HepG2 (cell line): ENCODE results near the gene CTAGE1. TPM values are rescaled to one million over a fixed set of nuclear protein-coding genes. Genes with fewer than 3 reads are reported as not detected.

ENCODE experiments used
- ATAC-seq: fragments of 200-7000 bp; cut with Tn5 transposase; 3 replicates; pipeline ENCODE4 v1.9.1; 2020; ENCODE audit warnings: mild to moderate bottlenecking, moderate library complexity
- BruUV-seq: library from RNA; stranded (reverse); fragments of 400-500 nt; replicated peaks from 2 replicates; lab custom pipeline; 2021; lab: Mats Ljungman, UMichigan
- CTCF ChIA-PET: fragments of 300-600 bp; formaldehyde crosslinking; extraction: SDS; loops from one replicate; lab custom pipeline; 2021; ENCODE audit warnings: low total read pairs, inconsistent platforms, low intra/inter-chr PET ratio; lab: Yijun Ruan, JAX
- POLR2A ChIA-PET: fragments of 350-600 bp; sonication (Branson Sonifier 250); formaldehyde crosslinking; loops from one replicate; lab custom pipeline; 2020; ENCODE audit warnings: antibody characterized with exemption, inconsistent platforms; lab: Yijun Ruan, JAX
- DNase-seq: peaks from one replicate; pipeline ENCODE4 v3.0.0-alpha.2; 2015; ENCODE audit warnings: low spot score
- FAIRE-seq: peaks from 3 replicates; lab custom pipeline; 2011; peaks lifted over from hg19 to GRCh38; lab: Jason Lieb, UNC
- H2AFZ ChIP-seq: one replicate; pipeline ENCODE4 v1.6.1; 2011; ENCODE audit warnings: low read length, inconsistent platforms
- H3K27ac ChIP-seq: fragments of 300-600 bp; 3 replicates; pipeline ENCODE4 v1.8.0; 2011; ENCODE audit warnings: mixed run types, mild to moderate bottlenecking, mixed read lengths, low read length, inconsistent platforms; ENCODE audit not compliant: insufficient read depth; ENCODE audit errors: extremely low read length
- H3K27me3 ChIP-seq, 2 experiments: fragments of 200-600 bp in 1 of 2; 2 replicates in 1 of 2; 3 replicates in 1 of 2; pipeline versions ENCODE4 v1.6.0 to v1.8.0; 2011; ENCODE audit warnings: low read length in 2 of 2, mild to moderate bottlenecking in 2 of 2, moderate library complexity in 2 of 2, inconsistent platforms in 1 of 2; ENCODE audit not compliant: insufficient read depth in 2 of 2, control insufficient read depth in 1 of 2
- H3K36me3 ChIP-seq, 2 experiments: fragments of 200-600 bp in 1 of 2; replicated peaks in 1 of 2; 2 replicates in 1 of 2; 3 replicates in 1 of 2; pipeline versions ENCODE4 v1.5.1 to v1.8.0; 2011; ENCODE audit warnings: low read length in 2 of 2, inconsistent platforms in 1 of 2; ENCODE audit not compliant: insufficient read depth in 2 of 2, control insufficient read depth in 1 of 2
- H3K4me1 ChIP-seq: 2 replicates; pipeline ENCODE4 v1.5.1; 2012; ENCODE audit warnings: low read length, inconsistent platforms; ENCODE audit not compliant: insufficient read depth
- H3K4me2 ChIP-seq: 2 replicates; pipeline ENCODE4 v1.6.0; 2011; ENCODE audit warnings: low read depth, low read length, inconsistent platforms
- H3K4me3 ChIP-seq, 3 experiments: fragments of 200-600 bp in 1 of 3; sonication (generic), shearing (Covaris generic) in 1 of 3; replicated peaks in 1 of 3; 2 replicates each; pipeline ENCODE4 v1.5.1; 2011 to 2016; ENCODE audit warnings: low read length in 3 of 3, inconsistent platforms in 2 of 3, low read depth in 2 of 3, mild to moderate bottlenecking in 2 of 3, control low read depth in 1 of 3, mixed read lengths in 1 of 3; ENCODE audit not compliant: insufficient read depth in 1 of 3
- H3K79me2 ChIP-seq: one replicate; pipeline ENCODE4 v1.6.1; 2011; ENCODE audit warnings: low read length, inconsistent platforms; ENCODE audit not compliant: insufficient read depth
- H3K9ac ChIP-seq: 2 replicates; pipeline ENCODE4 v1.6.0; 2011; ENCODE audit warnings: mild to moderate bottlenecking, low read depth, low read length, inconsistent platforms; ENCODE audit not compliant: insufficient read depth
- H3K9me3 ChIP-seq: 2 replicates; pipeline ENCODE4 v1.5.1; 2012; ENCODE audit warnings: mild to moderate bottlenecking, low read length
- H4K20me1 ChIP-seq: 2 replicates; pipeline ENCODE4 v1.6.0; 2011; ENCODE audit warnings: inconsistent platforms, mild to moderate bottlenecking, low read length, moderate library complexity; ENCODE audit not compliant: insufficient read depth
- ATF7 ChIP-seq, 2 experiments: fragments of 450-650 bp in 1 of 2; sonication (generic) in 1 of 2; formaldehyde crosslinking in 1 of 2; IDR thresholded peaks; 2 replicates each; pipeline versions ENCODE4 v1.4.0 to v1.6.1; 2016 to 2020; ENCODE audit warnings: antibody characterized with exemption in 1 of 2, mild to moderate bottlenecking in 1 of 2, missing genetic modification reagents in 1 of 2
- CEBPB ChIP-seq: IDR thresholded peaks from 2 replicates; pipeline ENCODE4 v1.6.1; 2011; ENCODE audit warnings: low read depth, low read length, improper control_type of control experiment, borderline replicate concordance
- HDAC1 ChIP-seq: sonication (generic); formaldehyde crosslinking; IDR thresholded peaks from 2 replicates; pipeline ENCODE4 v1.5.1; 2020; ENCODE audit warnings: mild to moderate bottlenecking, missing genetic modification reagents
- HNRNPUL1 ChIP-seq: fragments of 200-400 bp; formaldehyde crosslinking; IDR thresholded peaks from 2 replicates; pipeline ENCODE4 v1.6.1; 2017; ENCODE audit warnings: low read depth, mild to moderate bottlenecking, low read length, moderate library complexity
- RARA ChIP-seq: IDR thresholded peaks from 2 replicates; pipeline ENCODE4 v1.6.1; 2016; ENCODE audit warnings: missing genetic modification reagents, missing compliant biosample characterization
- ZFP90 ChIP-seq: sonication (generic); formaldehyde crosslinking; IDR thresholded peaks from 2 replicates; pipeline ENCODE4 v1.8.0; 2022; ENCODE audit warnings: missing genetic modification reagents, mild to moderate bottlenecking, inconsistent platforms, borderline replicate concordance
- ZNF44 ChIP-seq: sonication (generic); formaldehyde crosslinking; IDR thresholded peaks from 2 replicates; pipeline ENCODE4 v1.5.1; 2020; ENCODE audit warnings: mild to moderate bottlenecking, missing genetic modification reagents
- ZNF572 ChIP-seq: sonication (generic); formaldehyde crosslinking; IDR thresholded peaks from 2 replicates; pipeline ENCODE4 v1.5.1; 2020; ENCODE audit warnings: mild to moderate bottlenecking, missing genetic modification reagents
- ZNF749 ChIP-seq: sonication (generic); formaldehyde crosslinking; IDR thresholded peaks from 2 replicates; pipeline ENCODE4 v1.8.0; 2022; ENCODE audit warnings: mild to moderate bottlenecking, missing genetic modification reagents, moderate library complexity, borderline replicate concordance
- ZNF772 ChIP-seq: sonication (generic); formaldehyde crosslinking; IDR thresholded peaks from 2 replicates; pipeline ENCODE4 v1.5.0; 2020; ENCODE audit warnings: mild to moderate bottlenecking, missing genetic modification reagents
- WGBS: methylation state at CpG from one replicate; pipeline ENCODE4 v1.1.6; 2017; ENCODE audit warnings: low lambda C conversion rate; 5-methylcytosine and 5-hydroxymethylcytosine counted together
- in situ Hi-C: cut with HindIII; loops from 2 replicates; pipeline ENCODE4 v1.10.0; 2017; ENCODE audit warnings: low pct_unique_long_range_greater_than_20kb; ENCODE audit not compliant: extremely low pct_ligation_motif_present
- intact Hi-C: fragments of 100-400 bp; cut with micrococcal nuclease; formaldehyde crosslinking; loops from one replicate; pipeline ENCODE4 v1.10.0; 2022; ENCODE audit not compliant: unreplicated experiment
- polyA plus RNA-seq, 8 experiments: library from polyadenylated mRNA; depleted of rRNA in 3 of 8; stranded (reverse) in 7 of 8; unstranded in 1 of 8; fragments of >200 nt; fragmentation: Illumina TruSeq in 4 of 8; extraction: Trizol in 4 of 8; gene quantifications; 2 replicates each; pipeline versions ENCODE4 v1.2.1 to v1.2.3, GENCODE V29; 2011 to 2016; ENCODE audit warnings: low read depth in 4 of 8, missing spikeins in 1 of 8, mixed read lengths in 1 of 8; ENCODE audit not compliant: insufficient read depth in 1 of 8
- total RNA-seq, 5 experiments: library from RNA; depleted of rRNA; stranded (reverse); fragments of >200 nt; fragmentation: Illumina TruSeq; extraction: Trizol; gene quantifications; 2 replicates each; pipeline ENCODE4 v1.2.3, GENCODE V29; 2016; ENCODE audit warnings: low read depth in 1 of 5
- TF ChIP-seq, protein P1 (sequence below): sonication (generic); formaldehyde crosslinking; IDR thresholded peaks from 2 replicates; pipeline ENCODE4 v1.8.0; 2022; ENCODE audit warnings: missing genetic modification reagents, mild to moderate bottlenecking, moderate library complexity, borderline replicate concordance

Gene CTAGE1
- total and polyA plus RNA-seq, 2 of the 13 experiments (the other 11 are each of a cell fraction or from before 2014, with no cell fraction given) = 0.02 TPM; not detected in 1

DNA sequence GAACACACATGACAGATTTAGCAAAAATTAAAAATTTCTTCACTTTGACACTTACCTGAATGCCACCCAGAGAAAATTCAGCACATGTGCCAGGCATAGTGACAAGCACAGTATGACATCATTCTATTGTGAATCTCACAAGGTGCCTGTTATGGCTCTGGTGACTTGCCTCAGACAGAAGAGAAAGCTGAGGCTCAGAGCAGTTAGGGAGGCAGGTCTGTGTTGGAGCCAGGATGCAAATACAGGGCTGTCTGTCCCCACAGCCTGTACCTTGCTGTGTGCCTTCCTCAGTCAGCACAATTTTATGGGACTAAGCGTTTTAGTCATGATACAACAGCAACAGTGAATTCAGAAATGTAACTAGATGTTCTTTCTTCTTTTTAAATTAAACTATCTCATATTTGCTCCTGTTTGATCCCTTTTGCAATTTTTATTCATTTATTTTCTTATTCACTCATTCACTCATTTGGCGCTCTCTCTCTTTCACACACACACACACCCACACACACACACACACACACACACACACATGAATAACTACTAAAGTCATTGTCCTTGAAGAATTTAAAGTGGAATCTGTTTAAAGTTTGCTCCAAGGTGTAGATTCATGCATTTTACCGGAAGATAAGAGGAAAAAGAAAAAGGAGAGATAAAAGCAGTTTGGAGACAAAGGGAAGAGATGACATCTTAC is 37.9 kb upstream of the CTAGE1 start:
- Histone ChIP-seq H2AFZ (no peak overlapping the region), H4K20me1 (no peaks in the 10 kb centered on the region), H3K4me3 (no peak overlapping the region), H3K27me3 (peaks cover 1 to 14% of the 10 kb centered on the region in 2 experiments; a peak in 3 of 5 replicates), H3K4me1 (peaks cover 10% of the 10 kb centered on the region; the same call in 1 of the 2 replicates), H3K36me3 (no peaks in the 10 kb centered on the region), H3K9ac (no peak overlapping the region), H3K4me2 (no peak overlapping the region), H3K79me2 (no peaks in the 10 kb centered on the region), H3K27ac (no peak overlapping the region), H3K9me3 (no peaks in the 10 kb centered on the region)
- FAIRE-seq (no peak), DNase-seq (no peak), ATAC-seq (no peak)
- 66% methylated on average over 3 of the region's 3 CpGs for WGBS
- ChIA-PET CTCF (no interaction called here), POLR2A (no interaction called here)
- intact Hi-C loops (no loop called here), in situ Hi-C loops (no loop called here)
- no TSS peak for BruUV-seq
- TF ChIP-seq ATF7 (IDR thresholded peaks at IDR 0.05) (peak; percentile 76), ATF7 (CRISPR knock-in tag; IDR thresholded peaks at IDR 0.05) (no peak), RARA (CRISPR knock-in tag) (no peak), HDAC1 (no peak), ZNF572 (CRISPR knock-in tag) (no peak), ZNF772 (CRISPR knock-in tag) (no peak)

DNA sequence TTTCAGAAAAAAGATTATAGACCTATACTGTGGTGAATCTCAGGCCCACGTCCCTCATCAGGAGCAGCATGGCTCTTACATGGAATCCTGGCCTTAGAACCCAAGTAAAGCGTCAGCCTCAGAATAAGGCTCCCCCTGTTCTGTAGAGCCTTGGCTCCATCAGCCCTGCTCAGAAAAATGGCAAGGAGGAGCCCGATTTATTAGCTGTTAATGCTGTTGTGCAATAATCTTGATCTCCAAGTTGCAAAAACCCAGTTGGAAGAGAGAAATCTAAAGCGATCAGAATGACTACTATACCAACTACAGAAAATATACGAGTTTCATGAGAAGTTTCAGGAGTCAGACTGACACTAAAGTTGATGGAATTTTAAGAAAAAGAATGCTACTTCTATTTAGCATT is 35.6 kb upstream of the CTAGE1 start:
- FAIRE-seq (no peak), ATAC-seq (no peak), DNase-seq (no peak)
- no peaks in the 10 kb centered on the region for H3K79me2 ChIP-seq
- in situ Hi-C loops (no loop called here), intact Hi-C loops (no loop called here)
- BruUV-seq = no TSS peak
- POLR2A ChIA-PET = no interaction called here
- no peaks in the 10 kb centered on the region for H3K36me3 ChIP-seq
- H3K4me2 ChIP-seq = no peak overlapping the region
- no peak for TF ChIP-seq ZFP90
- TF ChIP-seq CEBPB = peak; percentile 67
- TF ChIP-seq, protein P1, sequence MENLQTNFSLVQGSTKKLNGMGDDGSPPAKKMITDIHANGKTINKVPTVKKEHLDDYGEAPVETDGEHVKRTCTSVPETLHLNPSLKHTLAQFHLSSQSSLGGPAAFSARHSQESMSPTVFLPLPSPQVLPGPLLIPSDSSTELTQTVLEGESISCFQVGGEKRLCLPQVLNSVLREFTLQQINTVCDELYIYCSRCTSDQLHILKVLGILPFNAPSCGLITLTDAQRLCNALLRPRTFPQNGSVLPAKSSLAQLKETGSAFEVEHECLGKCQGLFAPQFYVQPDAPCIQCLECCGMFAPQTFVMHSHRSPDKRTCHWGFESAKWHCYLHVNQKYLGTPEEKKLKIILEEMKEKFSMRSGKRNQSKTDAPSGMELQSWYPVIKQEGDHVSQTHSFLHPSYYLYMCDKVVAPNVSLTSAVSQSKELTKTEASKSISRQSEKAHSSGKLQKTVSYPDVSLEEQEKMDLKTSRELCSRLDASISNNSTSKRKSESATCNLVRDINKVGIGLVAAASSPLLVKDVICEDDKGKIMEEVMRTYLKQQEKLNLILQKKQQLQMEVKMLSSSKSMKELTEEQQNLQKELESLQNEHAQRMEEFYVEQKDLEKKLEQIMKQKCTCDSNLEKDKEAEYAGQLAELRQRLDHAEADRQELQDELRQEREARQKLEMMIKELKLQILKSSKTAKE = no peak
- TF ChIP-seq ZNF749 (CRISPR knock-in tag) = no peak
- TF ChIP-seq HNRNPUL1 = no peak
- TF ChIP-seq ZNF44 = no peak
- no peaks in the 10 kb centered on the region for H4K20me1 ChIP-seq
- peaks cover 1 to 14% of the 10 kb centered on the region in 2 experiments; a peak in 3 of 5 replicates for H3K27me3 ChIP-seq
- CTCF ChIA-PET = no interaction called here
- no peaks in the 10 kb centered on the region; the same call in 1 of the 2 replicates for H3K9me3 ChIP-seq
- WGBS = 64% methylated on average over 5 of the region's 5 CpGs
- H3K4me1 ChIP-seq = peaks cover 10% of the 10 kb centered on the region; the same call in 1 of the 2 replicates
- no peak overlapping the region for H3K4me3 ChIP-seq
- H3K9ac ChIP-seq = no peak overlapping the region
- H3K27ac ChIP-seq = no peak overlapping the region
- H2AFZ ChIP-seq = no peak overlapping the region
